Choroid plexus epithelial cell (primary cell): ENCODE measurements around the gene ITGA11.

Experiments used
- DNase-seq: peaks from one replicate; pipeline ENCODE4 v3.0.0-alpha.2; 2010; ENCODE audit warnings: low read depth
- H3K4me3 ChIP-seq: 2 replicates; pipeline ENCODE4 v1.5.1; 2011; ENCODE audit warnings: low read depth, mild to moderate bottlenecking, control low read depth, low read length, moderate library complexity
- TF ChIP-seq, protein P1 (sequence below): conservative IDR thresholded peaks from 2 replicates; pipeline ENCODE4 v1.5.1; 2011; ENCODE audit warnings: low read depth, mild to moderate bottlenecking, control low read depth, inconsistent platforms, low read length, moderate library complexity

ITGA11 gene

GRCh38 chr15:68396068-68396467 is 35.9 kb downstream of the ITGA11 start:
- no peak for DNase-seq
- no peak overlapping the region for H3K4me3 ChIP-seq
- TF ChIP-seq, protein P1, sequence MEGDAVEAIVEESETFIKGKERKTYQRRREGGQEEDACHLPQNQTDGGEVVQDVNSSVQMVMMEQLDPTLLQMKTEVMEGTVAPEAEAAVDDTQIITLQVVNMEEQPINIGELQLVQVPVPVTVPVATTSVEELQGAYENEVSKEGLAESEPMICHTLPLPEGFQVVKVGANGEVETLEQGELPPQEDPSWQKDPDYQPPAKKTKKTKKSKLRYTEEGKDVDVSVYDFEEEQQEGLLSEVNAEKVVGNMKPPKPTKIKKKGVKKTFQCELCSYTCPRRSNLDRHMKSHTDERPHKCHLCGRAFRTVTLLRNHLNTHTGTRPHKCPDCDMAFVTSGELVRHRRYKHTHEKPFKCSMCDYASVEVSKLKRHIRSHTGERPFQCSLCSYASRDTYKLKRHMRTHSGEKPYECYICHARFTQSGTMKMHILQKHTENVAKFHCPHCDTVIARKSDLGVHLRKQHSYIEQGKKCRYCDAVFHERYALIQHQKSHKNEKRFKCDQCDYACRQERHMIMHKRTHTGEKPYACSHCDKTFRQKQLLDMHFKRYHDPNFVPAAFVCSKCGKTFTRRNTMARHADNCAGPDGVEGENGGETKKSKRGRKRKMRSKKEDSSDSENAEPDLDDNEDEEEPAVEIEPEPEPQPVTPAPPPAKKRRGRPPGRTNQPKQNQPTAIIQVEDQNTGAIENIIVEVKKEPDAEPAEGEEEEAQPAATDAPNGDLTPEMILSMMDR = no peak

GRCh38 chr15:68391121-68391520 is 40.8 kb downstream of the ITGA11 start:
- DNase-seq = no peak

DNA sequence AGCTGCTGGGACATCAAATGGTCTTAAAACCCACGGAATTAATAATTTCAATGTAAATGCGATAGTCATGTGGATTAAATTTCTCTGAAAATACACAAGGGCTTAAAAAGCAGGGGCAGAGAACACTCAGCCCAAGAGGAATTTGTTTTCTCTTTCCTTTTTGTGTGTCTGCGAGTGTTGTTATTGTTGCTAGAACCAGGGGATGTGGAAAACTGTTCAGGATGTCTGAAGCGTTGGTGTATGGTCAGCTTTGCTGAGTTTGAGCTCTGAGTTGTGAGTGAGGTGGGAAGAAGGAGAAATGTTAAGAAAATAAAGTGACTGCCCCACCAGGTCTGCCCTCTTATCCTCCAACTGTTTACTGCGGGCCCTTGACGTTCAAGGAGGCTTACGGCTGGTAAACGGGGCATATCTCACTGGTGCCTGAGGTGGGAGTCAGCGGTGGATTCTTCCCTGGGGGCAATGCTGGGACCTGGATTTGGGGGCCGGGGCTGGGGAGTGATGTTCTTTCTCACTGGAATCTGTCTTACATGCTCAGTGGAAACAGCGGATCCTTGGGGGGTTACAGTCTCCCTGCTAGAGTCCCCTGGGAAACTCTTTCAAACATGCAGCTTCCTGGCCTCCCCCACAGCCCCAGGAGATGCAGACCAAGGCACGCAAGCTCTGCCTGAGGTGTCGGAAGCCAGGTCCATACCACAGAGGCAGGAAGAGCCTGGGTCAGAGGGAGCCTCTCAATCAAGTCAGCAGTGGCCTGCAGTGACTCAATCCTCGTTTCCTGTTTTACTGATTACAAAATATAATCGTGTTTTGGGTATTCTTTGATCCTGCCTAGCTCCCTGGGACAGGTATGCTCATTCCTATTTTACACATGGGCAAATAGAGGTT is 41.8 kb downstream of the ITGA11 start:
- TF ChIP-seq, protein P1 = no peak
- peak; percentile 77 for DNase-seq
- no peak overlapping the region for H3K4me3 ChIP-seq

More at GRCh38 chr15:68391121-68391520, 40.8 kb downstream of the ITGA11 start:
- H3K4me3 ChIP-seq = no peak overlapping the region
- TF ChIP-seq, protein P1 = no peak

DNA sequence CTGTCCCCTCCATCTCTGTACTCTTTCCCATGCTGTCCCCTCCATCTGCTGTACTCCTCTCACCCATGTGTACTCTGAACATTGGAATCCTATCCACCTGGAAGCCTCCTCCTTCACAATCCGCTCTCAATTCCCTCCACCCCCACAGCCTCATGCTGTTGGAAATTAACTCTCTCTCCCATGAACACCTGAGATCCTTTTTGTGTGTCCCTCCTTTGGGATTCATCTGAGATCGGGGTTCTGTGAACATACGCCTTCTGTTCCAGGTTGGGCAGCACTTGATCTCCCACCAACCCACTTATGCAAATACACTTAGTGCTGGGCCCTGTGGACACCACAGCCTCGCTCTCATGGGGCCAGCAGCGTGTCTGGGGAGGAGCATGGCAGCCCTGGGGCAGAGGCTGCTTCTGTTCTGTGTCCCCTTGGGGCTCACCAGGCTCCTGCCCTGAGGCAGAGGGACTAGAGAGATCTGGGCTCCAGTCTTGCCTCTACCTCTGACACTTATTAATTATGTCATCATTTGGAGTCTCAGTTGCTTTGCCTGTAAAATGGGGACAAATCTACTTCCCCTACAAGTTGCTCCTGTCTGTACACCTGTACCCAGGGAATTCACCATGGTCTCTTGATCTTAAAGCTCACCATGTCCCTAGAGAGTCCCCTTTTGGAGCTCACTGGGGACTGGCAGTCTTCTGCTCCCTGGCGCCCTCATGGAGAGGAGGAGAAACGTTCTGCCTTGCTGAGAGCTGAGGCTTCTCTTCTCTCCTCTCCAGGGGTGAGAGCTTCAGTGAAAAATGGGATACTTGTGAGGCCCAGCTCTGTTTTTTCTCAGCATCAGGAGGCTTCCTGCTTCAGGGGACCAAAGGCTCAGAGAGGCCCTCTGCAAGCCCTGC is 42.7 kb downstream of the ITGA11 start:
- TF ChIP-seq, protein P1 = peak; percentile 40
- DNase-seq = no peak
- H3K4me3 ChIP-seq = no peak overlapping the region

DNA sequence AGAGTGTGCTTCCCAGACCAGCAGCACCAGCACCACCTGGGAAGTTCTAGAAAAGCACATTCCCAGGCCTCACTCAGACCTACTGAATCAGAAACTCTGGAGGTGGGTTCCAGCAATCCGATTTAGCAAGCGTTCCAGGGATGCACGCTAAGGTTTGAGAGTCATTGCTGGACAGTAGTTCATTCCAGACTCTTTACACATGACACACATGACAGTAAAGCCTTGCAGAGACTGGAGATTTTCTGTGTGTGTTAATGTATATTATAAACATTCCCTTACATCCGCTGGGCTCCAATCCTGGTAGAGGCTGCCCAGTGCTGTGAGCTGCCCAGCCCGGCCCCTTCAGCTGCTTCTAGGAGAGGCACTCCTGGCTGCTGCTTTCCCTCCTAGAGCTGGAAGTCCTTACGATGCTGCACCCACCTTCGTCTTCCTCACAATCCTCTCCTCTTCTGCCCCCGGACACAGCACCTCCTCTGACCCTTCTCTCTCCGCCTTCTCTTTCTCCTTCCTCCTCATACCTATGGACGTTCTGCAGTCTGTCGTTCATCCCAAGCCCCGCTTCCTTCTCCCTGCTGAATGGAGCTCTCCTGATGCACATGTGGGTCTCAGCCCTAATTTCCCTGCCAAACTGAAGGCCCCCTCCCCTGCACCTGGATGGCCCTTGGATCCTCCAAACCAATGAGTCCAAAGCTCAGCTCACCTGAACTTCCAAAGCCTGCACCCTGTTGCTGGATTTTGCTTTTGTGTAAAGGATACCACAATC is 44.4 kb downstream of the ITGA11 start:
- DNase-seq = no peak
- TF ChIP-seq, protein P1 = no peak
- no peak overlapping the region for H3K4me3 ChIP-seq

GRCh38 chr15:68386587-68387288 is 45.2 kb downstream of the ITGA11 start:
- no peak for DNase-seq
- TF ChIP-seq, protein P1 = no peak

More at GRCh38 chr15:68386587-68387288, 45.2 kb downstream of the ITGA11 start:
- no peak overlapping the region for H3K4me3 ChIP-seq
